ENCODE results near the gene CSF3. TPM values are rescaled to one million over a fixed set of nuclear protein-coding genes. Genes with fewer than 3 reads are reported as not detected.

CSF3 gene
- total and polyA plus RNA-seq, 2 of the 13 experiments (the other 11 are each of a cell fraction or from before 2014, with no cell fraction given), result 0.09 TPM; not detected in 1

DNA sequence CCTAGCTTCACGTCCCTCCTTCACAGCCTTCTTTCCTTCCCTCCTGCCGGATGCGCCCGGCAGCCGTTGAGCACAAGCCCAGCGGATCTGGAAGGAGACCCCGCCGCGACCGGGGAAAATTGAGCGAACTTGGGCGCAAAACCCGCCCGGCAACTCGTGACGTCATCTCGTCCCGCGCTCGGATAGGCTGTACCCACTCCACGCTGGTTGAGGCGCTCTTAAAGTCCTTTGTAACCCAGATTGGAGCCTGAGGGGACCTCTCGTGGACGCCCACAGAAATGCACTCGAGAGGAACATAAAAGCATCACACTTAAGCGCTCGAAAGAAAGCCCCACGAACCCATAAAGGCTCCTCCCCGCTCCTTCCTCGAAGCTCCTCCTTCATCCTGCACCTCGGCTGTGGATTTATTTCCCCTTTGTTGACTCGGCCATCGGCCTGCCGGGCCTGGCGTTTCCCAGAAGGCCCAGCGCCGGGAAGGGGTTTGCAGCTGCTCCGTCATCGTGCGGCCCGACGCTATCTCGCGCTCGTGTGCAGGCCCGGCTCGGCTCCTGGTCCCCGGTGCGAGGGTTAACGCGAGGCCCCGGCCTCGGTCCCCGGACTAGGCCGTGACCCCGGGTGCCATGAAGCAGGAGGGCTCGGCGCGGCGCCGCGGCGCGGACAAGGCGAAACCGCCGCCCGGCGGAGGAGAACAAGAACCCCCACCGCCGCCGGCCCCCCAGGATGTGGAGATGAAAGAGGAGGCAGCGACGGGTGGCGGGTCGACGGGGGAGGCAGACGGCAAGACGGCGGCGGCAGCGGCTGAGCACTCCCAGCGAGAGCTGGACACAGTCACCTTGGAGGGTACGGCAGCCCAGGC, 34.7 kb upstream of the CSF3 start, which contains the start of gene PSMD3 (continued):
- peak; percentile 99 for TF ChIP-seq POGK (CRISPR knock-in tag; conservative IDR thresholded peaks at IDR 0.05)
- TF ChIP-seq, protein P1, sequence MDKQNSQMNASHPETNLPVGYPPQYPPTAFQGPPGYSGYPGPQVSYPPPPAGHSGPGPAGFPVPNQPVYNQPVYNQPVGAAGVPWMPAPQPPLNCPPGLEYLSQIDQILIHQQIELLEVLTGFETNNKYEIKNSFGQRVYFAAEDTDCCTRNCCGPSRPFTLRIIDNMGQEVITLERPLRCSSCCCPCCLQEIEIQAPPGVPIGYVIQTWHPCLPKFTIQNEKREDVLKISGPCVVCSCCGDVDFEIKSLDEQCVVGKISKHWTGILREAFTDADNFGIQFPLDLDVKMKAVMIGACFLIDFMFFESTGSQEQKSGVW (CRISPR knock-in tag; IDR thresholded peaks at IDR 0.05; ENCODE audit: borderline replicate concordance), result 0 out of 2 replicates have a peak, but pooled peaks have one; percentile 45
- TF ChIP-seq ZMAT3 (CRISPR knock-in tag; conservative IDR thresholded peaks at IDR 0.05), result peak; percentile 99
- TF ChIP-seq ZNF598 (CRISPR knock-in tag; IDR thresholded peaks at IDR 0.05; ENCODE audit: borderline replicate concordance), result peak; percentile 40; the same call in 1 of the 2 replicates
- peak; percentile 87 for TF ChIP-seq ZBTB26 (CRISPR knock-in tag; IDR thresholded peaks at IDR 0.05; ENCODE audit: borderline replicate concordance)
- no peak for TF ChIP-seq RFX1 (IDR thresholded peaks at IDR 0.05)
- TF ChIP-seq, protein P2, sequence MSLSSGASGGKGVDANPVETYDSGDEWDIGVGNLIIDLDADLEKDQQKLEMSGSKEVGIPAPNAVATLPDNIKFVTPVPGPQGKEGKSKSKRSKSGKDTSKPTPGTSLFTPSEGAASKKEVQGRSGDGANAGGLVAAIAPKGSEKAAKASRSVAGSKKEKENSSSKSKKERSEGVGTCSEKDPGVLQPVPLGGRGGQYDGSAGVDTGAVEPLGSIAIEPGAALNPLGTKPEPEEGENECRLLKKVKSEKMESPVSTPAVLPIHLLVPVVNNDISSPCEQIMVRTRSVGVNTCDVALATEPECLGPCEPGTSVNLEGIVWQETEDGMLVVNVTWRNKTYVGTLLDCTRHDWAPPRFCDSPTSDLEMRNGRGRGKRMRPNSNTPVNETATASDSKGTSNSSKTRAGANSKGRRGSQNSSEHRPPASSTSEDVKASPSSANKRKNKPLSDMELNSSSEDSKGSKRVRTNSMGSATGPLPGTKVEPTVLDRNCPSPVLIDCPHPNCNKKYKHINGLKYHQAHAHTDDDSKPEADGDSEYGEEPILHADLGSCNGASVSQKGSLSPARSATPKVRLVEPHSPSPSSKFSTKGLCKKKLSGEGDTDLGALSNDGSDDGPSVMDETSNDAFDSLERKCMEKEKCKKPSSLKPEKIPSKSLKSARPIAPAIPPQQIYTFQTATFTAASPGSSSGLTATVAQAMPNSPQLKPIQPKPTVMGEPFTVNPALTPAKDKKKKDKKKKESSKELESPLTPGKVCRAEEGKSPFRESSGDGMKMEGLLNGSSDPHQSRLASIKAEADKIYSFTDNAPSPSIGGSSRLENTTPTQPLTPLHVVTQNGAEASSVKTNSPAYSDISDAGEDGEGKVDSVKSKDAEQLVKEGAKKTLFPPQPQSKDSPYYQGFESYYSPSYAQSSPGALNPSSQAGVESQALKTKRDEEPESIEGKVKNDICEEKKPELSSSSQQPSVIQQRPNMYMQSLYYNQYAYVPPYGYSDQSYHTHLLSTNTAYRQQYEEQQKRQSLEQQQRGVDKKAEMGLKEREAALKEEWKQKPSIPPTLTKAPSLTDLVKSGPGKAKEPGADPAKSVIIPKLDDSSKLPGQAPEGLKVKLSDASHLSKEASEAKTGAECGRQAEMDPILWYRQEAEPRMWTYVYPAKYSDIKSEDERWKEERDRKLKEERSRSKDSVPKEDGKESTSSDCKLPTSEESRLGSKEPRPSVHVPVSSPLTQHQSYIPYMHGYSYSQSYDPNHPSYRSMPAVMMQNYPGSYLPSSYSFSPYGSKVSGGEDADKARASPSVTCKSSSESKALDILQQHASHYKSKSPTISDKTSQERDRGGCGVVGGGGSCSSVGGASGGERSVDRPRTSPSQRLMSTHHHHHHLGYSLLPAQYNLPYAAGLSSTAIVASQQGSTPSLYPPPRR (CRISPR knock-in tag; IDR thresholded peaks at IDR 0.05; ENCODE audit: borderline replicate concordance), result no peak
- TF ChIP-seq, protein P3, sequence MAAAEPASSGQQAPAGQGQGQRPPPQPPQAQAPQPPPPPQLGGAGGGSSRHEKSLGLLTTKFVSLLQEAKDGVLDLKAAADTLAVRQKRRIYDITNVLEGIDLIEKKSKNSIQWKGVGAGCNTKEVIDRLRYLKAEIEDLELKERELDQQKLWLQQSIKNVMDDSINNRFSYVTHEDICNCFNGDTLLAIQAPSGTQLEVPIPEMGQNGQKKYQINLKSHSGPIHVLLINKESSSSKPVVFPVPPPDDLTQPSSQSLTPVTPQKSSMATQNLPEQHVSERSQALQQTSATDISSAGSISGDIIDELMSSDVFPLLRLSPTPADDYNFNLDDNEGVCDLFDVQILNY (CRISPR knock-in tag; conservative IDR thresholded peaks at IDR 0.05), result peak; percentile 73; the same call in 1 of the 2 replicates
- TF ChIP-seq ZBTB49 (CRISPR knock-in tag; IDR thresholded peaks at IDR 0.05; ENCODE audit: borderline replicate concordance), result peak; percentile 91; the same call in 1 of the 2 replicates
- TF ChIP-seq, protein P4, sequence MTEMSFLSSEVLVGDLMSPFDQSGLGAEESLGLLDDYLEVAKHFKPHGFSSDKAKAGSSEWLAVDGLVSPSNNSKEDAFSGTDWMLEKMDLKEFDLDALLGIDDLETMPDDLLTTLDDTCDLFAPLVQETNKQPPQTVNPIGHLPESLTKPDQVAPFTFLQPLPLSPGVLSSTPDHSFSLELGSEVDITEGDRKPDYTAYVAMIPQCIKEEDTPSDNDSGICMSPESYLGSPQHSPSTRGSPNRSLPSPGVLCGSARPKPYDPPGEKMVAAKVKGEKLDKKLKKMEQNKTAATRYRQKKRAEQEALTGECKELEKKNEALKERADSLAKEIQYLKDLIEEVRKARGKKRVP (CRISPR knock-in tag; IDR thresholded peaks at IDR 0.05), result peak in 1 of 2 experiments; percentile 88; a peak in 2 of 4 replicates
- TF ChIP-seq ZNF430 (CRISPR knock-in tag; IDR thresholded peaks at IDR 0.05), result peak; percentile 95

Data from HepG2 (cell line).